Measurements from ENCODE around the gene HCN2.

HCN2 gene

DNA sequence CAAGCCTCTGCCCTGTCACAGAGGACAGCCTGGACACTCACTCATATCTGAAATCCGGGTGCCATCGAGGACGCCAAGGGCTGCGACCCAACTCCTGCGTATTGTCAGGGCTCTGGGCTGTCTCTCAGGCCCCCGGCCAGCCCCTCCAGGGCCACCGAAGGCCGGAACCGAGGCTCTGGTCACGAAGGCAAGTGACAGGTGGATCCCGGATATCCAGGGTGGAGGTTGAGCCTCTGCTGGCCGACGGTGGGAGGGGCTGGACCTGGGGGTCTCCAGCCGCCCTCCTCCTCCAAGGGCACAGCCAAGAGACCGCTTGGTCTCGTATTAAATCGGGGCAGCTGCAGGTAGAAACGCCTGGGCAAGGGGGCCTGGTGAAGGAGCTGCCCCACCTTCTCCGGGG, 67.9 kb downstream of the HCN2 start:
- H3K27ac ChIP-seq, result no peak overlapping the region
- TF ChIP-seq, protein P1, sequence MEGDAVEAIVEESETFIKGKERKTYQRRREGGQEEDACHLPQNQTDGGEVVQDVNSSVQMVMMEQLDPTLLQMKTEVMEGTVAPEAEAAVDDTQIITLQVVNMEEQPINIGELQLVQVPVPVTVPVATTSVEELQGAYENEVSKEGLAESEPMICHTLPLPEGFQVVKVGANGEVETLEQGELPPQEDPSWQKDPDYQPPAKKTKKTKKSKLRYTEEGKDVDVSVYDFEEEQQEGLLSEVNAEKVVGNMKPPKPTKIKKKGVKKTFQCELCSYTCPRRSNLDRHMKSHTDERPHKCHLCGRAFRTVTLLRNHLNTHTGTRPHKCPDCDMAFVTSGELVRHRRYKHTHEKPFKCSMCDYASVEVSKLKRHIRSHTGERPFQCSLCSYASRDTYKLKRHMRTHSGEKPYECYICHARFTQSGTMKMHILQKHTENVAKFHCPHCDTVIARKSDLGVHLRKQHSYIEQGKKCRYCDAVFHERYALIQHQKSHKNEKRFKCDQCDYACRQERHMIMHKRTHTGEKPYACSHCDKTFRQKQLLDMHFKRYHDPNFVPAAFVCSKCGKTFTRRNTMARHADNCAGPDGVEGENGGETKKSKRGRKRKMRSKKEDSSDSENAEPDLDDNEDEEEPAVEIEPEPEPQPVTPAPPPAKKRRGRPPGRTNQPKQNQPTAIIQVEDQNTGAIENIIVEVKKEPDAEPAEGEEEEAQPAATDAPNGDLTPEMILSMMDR (IDR thresholded peaks at IDR 0.05), result no peak
- H3K4me3 ChIP-seq, result no peak overlapping the region
- DNase-seq (ENCODE audit: low spot score), result no peak

DNA sequence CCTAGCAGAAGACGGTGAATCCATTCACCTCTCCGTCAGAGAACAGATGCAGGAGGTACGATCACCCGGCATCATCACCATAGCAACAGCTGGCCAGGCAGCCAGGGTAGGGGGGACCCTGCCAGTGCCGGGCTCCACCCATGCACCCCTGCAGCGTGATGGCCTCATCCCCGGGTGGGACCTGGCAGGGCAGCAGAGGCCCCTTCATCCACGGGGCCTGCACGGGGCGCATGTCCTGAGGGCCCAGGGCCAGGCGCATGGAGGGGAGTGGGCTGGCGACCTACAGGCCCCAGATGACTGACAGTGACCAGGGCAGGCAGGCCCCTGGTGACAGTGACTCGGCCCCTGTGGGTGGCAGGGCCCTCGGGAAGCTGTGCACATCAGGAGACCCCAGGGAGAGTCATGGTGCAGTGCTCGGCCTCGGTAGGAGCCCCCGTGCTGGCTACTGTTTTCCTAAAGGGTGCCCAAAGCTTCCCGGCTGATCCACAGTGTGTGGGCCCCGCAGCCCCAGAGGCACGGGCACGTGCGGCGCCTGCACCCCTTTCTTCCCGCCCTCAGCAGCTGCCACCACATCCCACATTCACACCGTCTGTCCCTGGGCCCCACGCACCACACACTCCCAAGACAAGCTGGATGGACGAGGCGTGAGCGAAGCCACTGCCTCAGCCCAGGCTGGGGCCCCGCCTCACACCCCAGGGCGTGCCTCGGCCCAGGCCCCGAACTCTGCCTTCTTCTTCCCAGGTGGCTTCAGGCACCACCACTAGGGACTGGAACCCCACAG, 68.6 kb downstream of the HCN2 start:
- TF ChIP-seq, protein P1 (IDR thresholded peaks at IDR 0.05), result no peak
- H3K4me3 ChIP-seq, result no peak overlapping the region
- no peak for DNase-seq (ENCODE audit: low spot score)
- H3K27ac ChIP-seq, result no peak overlapping the region

DNA sequence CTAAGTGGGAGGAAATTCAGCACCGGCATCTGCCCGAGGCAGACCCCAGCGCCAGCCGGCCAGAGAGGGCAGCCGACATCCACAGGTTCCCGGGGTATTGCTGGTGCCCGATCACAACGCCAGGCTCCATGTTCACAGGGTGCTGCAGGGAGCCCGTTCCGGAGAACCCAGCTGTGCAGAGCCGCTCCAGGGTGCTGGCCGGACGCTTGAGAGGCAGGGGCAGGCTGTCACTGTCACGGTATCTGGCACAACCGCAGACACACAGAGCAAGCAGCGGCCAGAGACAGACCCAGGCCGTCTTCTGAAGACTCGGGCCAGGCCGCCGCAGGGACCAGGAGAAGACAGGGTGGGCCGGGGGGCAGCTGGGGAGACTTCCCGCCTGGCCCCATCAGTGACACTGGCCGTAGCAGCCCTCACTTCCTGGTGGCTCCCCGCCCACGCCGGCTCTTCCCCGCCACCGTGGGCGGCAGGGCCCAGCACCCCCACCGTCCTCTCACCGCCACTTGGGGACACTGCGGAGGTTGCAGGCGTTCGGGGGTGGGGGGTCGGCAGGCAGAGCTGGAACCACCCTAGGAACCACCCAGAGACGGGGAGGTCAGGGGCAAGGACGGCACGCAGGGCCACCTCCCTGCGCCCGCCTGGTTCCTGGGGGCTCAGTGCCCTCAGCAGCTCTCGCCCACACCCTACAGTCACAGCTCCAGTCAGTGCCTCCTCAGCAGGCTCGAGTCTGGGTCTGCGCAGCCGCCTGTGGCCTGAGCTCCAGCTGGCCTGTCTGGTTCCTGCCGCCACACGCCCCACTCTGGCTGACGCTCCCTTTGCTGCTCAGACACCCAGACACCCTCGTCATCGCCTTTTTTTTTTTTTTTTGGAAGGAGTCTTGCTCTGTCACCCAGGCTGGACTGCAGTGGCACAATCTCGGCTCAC, 69.5 kb downstream of the HCN2 start:
- Histone ChIP-seq H3K4me3 (peak overlapping the region; percentile 42), H3K27ac (peak overlapping the region in 1 of 2 donors; percentile 40)
- TF ChIP-seq, protein P1 (IDR thresholded peaks at IDR 0.05), result no peak
- no peak for DNase-seq (ENCODE audit: low spot score)

DNA sequence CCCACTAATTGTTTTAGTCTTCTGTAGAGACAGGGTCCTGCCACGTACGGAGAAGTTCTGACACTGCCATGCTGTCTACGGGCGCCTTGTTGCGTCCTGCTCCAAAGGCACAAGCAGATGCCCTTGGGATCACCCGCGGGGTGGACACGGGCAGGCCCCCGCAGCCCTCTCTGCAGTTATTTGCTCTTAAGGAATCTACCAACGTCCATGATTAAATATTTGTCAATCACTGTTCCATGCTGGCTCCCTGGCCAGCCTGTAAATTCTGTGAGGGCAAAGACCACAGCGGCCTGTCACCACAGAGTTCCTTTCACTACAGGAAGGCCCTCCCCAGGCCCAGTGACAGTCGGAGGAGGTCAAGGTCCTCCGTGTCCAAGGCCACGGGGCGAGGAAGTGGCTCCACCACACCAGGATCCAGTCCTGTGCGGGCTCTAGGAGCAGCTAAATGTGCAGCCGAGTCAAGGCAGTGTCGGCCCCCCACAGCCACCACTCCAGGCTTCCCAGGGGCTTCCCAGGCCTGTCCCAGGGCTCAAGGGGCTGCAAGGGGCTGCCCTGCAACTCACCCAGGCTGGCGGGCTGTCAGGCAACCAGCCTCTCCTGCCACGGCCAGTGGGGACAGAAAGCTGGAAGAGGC, 71.2 kb downstream of the HCN2 start:
- Histone ChIP-seq H3K27ac (peak overlapping the region in 1 of 2 donors; percentile 94), H3K4me3 (peak overlapping the region; percentile 90)
- no peak for DNase-seq (ENCODE audit: low spot score)
- TF ChIP-seq, protein P1 (IDR thresholded peaks at IDR 0.05), result no peak

DNA sequence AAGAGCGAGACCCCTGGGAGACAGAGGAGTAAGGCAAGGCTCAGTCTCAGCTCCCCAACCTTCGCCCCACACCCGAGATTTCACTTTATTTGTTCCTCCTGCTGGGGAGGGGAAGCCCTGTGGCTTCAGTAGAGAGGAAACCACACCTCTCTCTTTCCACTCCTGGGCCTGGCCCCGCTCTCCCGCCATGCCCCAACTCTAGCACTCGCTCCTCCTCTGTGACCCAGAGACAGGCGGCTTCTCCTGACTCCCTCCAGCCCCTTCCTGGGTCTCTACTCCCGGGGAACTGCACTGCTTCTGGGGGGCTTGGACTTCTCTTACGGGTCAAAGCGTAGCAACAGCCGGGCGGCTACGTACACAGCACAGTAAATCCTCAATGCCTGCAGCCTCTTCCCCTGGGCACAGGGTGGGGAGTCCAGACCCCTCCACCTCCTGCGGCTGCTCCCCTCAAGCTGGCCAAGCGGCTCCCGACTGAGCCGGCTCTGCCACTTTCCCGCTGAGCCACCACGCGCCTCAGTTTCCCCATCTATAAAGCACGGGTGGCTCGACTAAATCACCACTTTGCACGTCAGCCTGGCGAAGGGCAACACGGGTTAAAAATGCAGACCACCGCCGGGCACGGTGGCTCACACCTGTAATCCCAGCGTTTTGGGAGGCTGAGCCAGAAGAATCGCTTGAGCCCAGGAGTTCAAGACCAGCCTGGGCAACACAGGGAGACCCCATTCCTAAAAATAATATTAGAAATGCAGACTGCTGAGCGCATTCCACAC, 71.9 kb downstream of the HCN2 start:
- Histone ChIP-seq H3K4me3 (peak overlapping the region; percentile 90), H3K27ac (peak overlapping the region; percentile 88 to 94)
- DNase-seq (ENCODE audit: low spot score), result no peak
- TF ChIP-seq, protein P1 (IDR thresholded peaks at IDR 0.05), result no peak

DNA sequence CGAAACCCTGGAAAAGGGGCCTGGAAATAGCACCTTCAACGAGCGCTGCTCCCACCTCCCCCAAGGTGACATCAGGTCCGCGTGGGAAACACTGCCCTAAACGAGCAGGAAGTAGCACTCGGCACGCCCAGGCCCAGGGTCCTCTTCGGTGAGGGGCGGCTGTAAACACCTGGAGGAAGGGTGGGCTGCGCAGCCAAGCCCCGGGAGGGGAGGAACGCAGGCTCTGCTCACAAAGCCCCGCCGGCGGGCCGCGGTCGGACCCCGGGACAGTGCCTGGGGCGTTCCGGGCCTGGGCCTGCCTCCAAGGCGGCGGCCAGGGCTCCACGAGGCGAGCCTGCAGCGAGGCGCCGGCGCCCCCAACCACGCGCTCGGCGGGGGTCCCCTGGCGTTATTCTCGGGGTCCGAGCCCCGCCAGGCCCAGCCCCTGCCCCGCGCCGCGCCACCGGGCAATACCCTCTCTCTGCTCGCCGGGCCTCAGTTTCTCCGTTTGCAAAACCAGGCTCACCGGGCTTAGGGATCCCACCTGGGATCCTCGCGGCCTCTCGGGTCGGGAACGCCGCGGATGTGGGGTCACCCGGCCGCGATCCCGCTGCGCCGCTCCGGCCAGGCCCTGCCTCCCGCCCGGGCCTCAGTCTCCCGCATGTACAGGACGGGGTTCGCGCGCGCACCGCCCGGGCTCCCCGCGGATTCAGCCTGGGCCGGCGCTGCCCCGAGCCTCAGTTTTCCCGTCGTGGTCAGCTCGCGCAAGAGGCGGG, 72.7 kb downstream of the HCN2 start:
- Histone ChIP-seq H3K4me3 (peak overlapping the region; percentile 90), H3K27ac (peak overlapping the region; percentile 88 to 94)
- DNase-seq (ENCODE audit: low spot score), result no peak
- TF ChIP-seq, protein P1 (IDR thresholded peaks at IDR 0.05), result no peak
